ENCODE data around the gene USP44.

GRCh38 chr12:95494888-95495287 is 56.4 kb downstream of the USP44 start:
- TF ChIP-seq CTCF (IDR thresholded peaks at IDR 0.05), result no peak
- TF ChIP-seq POLR2A (IDR thresholded peaks at IDR 0.05), result no peak
- no peak for TF ChIP-seq POLR2AphosphoS5 (IDR thresholded peaks at IDR 0.05)

All from prostate gland (tissue), 2 donors.